SU-DHL-6 (cell line): ENCODE results near the gene MKKS.

Source experiments
- H2AFZ ChIP-seq: fragments of 200-600 bp; sonication (generic); 2 replicates; pipeline ENCODE4 v1.6.1; 2014; ENCODE audit warnings: low read depth, mild to moderate bottlenecking, moderate library complexity, mixed read lengths, antibody characterized with exemption, low read length; ENCODE audit not compliant: severe bottlenecking
- H3F3A ChIP-seq: fragments of 200-600 bp; shearing (Covaris generic); 2 replicates; pipeline ENCODE4 v1.6.0; 2016; ENCODE audit warnings: antibody characterized with exemption, mild to moderate bottlenecking; ENCODE audit not compliant: insufficient read depth
- H3K27ac ChIP-seq: fragments of 200-600 bp; sonication (generic); 2 replicates; pipeline ENCODE4 v1.5.1; 2016; ENCODE audit warnings: low read depth, mild to moderate bottlenecking, low read length, moderate library complexity, mixed read lengths
- H3K27me3 ChIP-seq: fragments of 200-600 bp; sonication (generic), shearing (Covaris generic); 2 replicates; pipeline ENCODE4 v1.6.0; 2014; ENCODE audit warnings: mild to moderate bottlenecking, low read length
- H3K36me3 ChIP-seq: fragments of 200-600 bp; sonication (generic); 2 replicates; pipeline ENCODE4 v1.6.1; 2014; ENCODE audit warnings: mild to moderate bottlenecking, low read length, mixed read lengths
- H3K4me2 ChIP-seq: fragments of 300-600, 200-600 bp; shearing (Covaris generic), sonication (generic); 2 replicates; pipeline ENCODE4 v1.6.0; 2014; ENCODE audit warnings: low read length, low read depth, mild to moderate bottlenecking; ENCODE audit not compliant: poor library complexity, severe bottlenecking
- H3K4me3 ChIP-seq: fragments of 200-600 bp; sonication (generic); 2 replicates; pipeline ENCODE4 v1.5.1; 2014; ENCODE audit warnings: antibody characterized with exemption, low read length, mild to moderate bottlenecking, mixed read lengths; ENCODE audit not compliant: insufficient read depth, poor library complexity, severe bottlenecking
- H3K79me2 ChIP-seq: fragments of 200-600 bp; sonication (generic); 2 replicates; pipeline ENCODE4 v1.6.1; 2014; ENCODE audit warnings: mild to moderate bottlenecking, low read length, moderate library complexity; ENCODE audit not compliant: insufficient read depth
- H3K9ac ChIP-seq: fragments of 200-600 bp; sonication (generic); 2 replicates; pipeline ENCODE4 v1.7.0; 2014; ENCODE audit warnings: mild to moderate bottlenecking, low read length
- H3K9me2 ChIP-seq: fragments of 200-600 bp; sonication (generic); replicated peaks from 2 replicates; pipeline ENCODE4 v1.6.1; 2014; ENCODE audit warnings: low read length; ENCODE audit not compliant: insufficient read depth
- H3K9me3 ChIP-seq: fragments of 200-600 bp; sonication (generic); 2 replicates; pipeline ENCODE4 v1.6.1; 2014; ENCODE audit warnings: low read length, mixed read lengths; ENCODE audit not compliant: insufficient read depth
- H4K20me1 ChIP-seq: fragments of 200-600 bp; sonication (generic); 2 replicates; pipeline ENCODE4 v1.6.1; 2014; ENCODE audit warnings: low read depth, mild to moderate bottlenecking, antibody characterized with exemption, low read length, moderate library complexity, mixed read lengths
- EZH2phosphoT487 ChIP-seq: fragments of 200-600 bp; sonication (generic), shearing (Covaris generic); conservative IDR thresholded peaks from 2 replicates; pipeline ENCODE4 v1.6.1; 2018; ENCODE audit warnings: mild to moderate bottlenecking, antibody characterized with exemption, low read length, moderate library complexity, mixed read lengths
- TF ChIP-seq, protein P1 (sequence below): fragments of 200-600 bp; sonication (generic); IDR thresholded peaks from one replicate; pipeline ENCODE4 v1.5.1; 2017; ENCODE audit warnings: antibody characterized with exemption, mild to moderate bottlenecking, low read length, moderate library complexity; ENCODE audit not compliant: insufficient read depth, poor library complexity, severe bottlenecking

Gene MKKS

DNA sequence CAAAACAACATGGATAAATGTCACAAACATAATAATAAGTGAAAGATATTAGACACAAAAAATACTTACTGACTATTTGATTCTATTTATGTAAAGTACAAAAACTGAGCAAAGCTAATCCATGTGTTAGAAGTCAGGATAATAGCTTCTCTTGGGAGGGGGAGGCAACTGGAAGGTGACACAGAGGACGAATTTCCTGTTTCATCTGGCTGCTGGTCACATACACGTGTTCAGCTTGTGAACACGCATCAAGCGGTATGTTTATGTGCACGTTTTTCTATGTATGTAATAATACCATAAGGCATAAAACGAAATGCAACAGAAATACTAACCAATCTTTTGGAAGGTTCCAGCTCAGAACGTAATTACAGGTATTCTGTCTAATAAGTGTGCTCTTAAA is 54.3 kb downstream of the MKKS start:
- Histone ChIP-seq H3K79me2 (no peaks in the 10 kb centered on the region), H3K9me2 (no peaks in the 10 kb centered on the region), H3K9ac (no peak overlapping the region), H3K36me3 (no peaks in the 10 kb centered on the region), H3K9me3 (no peaks in the 10 kb centered on the region), H3F3A (no peaks in the 10 kb centered on the region), H3K27me3 (no peaks in the 10 kb centered on the region), H2AFZ (no peak overlapping the region), H3K4me2 (no peak overlapping the region), H4K20me1 (no peaks in the 10 kb centered on the region), H3K4me3 (no peak overlapping the region), H3K27ac (no peak overlapping the region)
- TF ChIP-seq, protein P1, sequence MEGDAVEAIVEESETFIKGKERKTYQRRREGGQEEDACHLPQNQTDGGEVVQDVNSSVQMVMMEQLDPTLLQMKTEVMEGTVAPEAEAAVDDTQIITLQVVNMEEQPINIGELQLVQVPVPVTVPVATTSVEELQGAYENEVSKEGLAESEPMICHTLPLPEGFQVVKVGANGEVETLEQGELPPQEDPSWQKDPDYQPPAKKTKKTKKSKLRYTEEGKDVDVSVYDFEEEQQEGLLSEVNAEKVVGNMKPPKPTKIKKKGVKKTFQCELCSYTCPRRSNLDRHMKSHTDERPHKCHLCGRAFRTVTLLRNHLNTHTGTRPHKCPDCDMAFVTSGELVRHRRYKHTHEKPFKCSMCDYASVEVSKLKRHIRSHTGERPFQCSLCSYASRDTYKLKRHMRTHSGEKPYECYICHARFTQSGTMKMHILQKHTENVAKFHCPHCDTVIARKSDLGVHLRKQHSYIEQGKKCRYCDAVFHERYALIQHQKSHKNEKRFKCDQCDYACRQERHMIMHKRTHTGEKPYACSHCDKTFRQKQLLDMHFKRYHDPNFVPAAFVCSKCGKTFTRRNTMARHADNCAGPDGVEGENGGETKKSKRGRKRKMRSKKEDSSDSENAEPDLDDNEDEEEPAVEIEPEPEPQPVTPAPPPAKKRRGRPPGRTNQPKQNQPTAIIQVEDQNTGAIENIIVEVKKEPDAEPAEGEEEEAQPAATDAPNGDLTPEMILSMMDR: no peak
- no peak for TF ChIP-seq EZH2phosphoT487

DNA sequence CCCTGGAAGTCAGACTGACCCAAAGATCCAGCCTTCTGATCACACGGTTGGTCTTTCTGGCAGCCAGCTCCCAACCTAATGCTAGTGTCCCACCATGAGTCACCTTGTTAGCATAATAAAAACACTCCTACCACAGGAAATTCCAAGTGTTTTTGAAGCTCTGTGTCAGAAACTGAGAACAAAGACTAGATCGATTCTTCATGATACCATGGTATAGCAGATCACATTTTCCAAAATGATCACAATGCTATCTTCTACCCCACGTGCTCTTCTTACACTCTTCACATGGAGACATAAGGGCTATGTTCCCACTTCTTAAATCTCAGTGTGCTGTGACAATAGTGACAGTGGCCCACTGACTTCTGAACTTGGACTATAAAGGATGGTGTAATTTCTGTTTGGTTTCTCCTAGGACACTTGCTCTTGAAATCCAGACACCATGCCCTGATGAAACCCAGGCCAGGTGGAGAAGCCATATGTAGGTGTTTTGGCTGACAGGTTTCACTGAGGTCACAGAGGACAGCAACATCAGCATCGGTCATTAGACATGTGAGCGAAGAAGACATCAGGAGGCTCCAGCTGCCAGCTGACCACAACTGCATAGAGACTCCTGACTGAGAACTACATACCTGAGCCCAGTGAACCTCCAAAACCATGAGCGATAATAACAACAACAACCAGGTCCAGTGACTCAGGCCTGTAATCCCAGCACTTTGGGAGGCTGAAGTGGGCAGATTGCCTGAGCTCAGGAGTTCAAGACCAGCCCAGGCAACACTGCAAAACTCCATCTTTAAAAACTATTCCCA is 57.5 kb downstream of the MKKS start:
- no peak overlapping the region for H2AFZ ChIP-seq
- TF ChIP-seq, protein P1: no peak
- no peak for TF ChIP-seq EZH2phosphoT487
- H3K79me2 ChIP-seq: no peaks in the 10 kb centered on the region
- H3K36me3 ChIP-seq: no peaks in the 10 kb centered on the region
- no peak overlapping the region for H3K4me2 ChIP-seq
- no peaks in the 10 kb centered on the region for H3K9me2 ChIP-seq
- H4K20me1 ChIP-seq: no peaks in the 10 kb centered on the region
- no peaks in the 10 kb centered on the region for H3F3A ChIP-seq
- H3K4me3 ChIP-seq: no peak overlapping the region
- H3K9me3 ChIP-seq: no peaks in the 10 kb centered on the region
- H3K9ac ChIP-seq: no peak overlapping the region
- no peak overlapping the region for H3K27ac ChIP-seq
- H3K27me3 ChIP-seq: no peaks in the 10 kb centered on the region

DNA sequence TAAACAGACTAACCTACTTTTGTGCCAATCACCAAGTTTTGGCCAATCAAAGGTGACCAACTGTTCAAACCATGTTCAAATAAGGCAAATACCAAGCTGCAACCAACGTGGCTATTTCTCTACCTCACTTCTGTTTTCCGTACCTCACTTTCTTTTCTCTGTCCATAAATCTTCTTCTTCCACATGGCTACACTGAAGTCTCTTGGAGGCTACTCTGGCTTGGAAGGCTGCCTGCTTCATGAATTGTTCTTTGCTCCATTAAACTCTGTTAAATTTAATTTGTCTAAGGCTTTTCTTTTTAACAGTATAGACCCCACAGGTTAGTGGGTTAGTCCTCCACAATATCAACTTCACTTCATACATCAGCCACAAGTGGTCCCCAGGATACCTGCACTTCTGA is 58.8 kb downstream of the MKKS start:
- Histone ChIP-seq H4K20me1 (no peaks in the 10 kb centered on the region), H3K27ac (no peak overlapping the region), H3K27me3 (no peaks in the 10 kb centered on the region), H3K4me2 (no peak overlapping the region), H3F3A (no peaks in the 10 kb centered on the region), H3K79me2 (no peaks in the 10 kb centered on the region), H3K9me2 (no peaks in the 10 kb centered on the region), H2AFZ (no peak overlapping the region), H3K9me3 (no peaks in the 10 kb centered on the region), H3K4me3 (no peak overlapping the region), H3K36me3 (no peaks in the 10 kb centered on the region), H3K9ac (no peak overlapping the region)
- no peak for TF ChIP-seq EZH2phosphoT487
- TF ChIP-seq, protein P1: no peak
